SW480 (cell line): ENCODE measurements around the gene ZNF687.
"Not testable (repeated sequence)": the region's sequence is repeated elsewhere in the genome, so short reads cannot be mapped to it uniquely, and the experiment has no call there.

ENCODE experiments used
- DNase-seq: peaks from one replicate; pipeline ENCODE4 v3.0.0-alpha.2; 2016; ENCODE audit warnings: low spot score

ZNF687 gene, protein sequence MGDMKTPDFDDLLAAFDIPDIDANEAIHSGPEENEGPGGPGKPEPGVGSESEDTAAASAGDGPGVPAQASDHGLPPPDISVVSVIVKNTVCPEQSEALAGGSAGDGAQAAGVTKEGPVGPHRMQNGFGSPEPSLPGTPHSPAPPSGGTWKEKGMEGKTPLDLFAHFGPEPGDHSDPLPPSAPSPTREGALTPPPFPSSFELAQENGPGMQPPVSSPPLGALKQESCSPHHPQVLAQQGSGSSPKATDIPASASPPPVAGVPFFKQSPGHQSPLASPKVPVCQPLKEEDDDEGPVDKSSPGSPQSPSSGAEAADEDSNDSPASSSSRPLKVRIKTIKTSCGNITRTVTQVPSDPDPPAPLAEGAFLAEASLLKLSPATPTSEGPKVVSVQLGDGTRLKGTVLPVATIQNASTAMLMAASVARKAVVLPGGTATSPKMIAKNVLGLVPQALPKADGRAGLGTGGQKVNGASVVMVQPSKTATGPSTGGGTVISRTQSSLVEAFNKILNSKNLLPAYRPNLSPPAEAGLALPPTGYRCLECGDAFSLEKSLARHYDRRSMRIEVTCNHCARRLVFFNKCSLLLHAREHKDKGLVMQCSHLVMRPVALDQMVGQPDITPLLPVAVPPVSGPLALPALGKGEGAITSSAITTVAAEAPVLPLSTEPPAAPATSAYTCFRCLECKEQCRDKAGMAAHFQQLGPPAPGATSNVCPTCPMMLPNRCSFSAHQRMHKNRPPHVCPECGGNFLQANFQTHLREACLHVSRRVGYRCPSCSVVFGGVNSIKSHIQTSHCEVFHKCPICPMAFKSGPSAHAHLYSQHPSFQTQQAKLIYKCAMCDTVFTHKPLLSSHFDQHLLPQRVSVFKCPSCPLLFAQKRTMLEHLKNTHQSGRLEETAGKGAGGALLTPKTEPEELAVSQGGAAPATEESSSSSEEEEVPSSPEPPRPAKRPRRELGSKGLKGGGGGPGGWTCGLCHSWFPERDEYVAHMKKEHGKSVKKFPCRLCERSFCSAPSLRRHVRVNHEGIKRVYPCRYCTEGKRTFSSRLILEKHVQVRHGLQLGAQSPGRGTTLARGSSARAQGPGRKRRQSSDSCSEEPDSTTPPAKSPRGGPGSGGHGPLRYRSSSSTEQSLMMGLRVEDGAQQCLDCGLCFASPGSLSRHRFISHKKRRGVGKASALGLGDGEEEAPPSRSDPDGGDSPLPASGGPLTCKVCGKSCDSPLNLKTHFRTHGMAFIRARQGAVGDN

GRCh38 chr1:151281969-151282882, at the start of gene ZNF687:
ZNF687 (plus strand) TSS chr1:151282299; CDS start chr1:151286292, 3,993 bp downstream.
- peak; percentile 99 for DNase-seq

DNA sequence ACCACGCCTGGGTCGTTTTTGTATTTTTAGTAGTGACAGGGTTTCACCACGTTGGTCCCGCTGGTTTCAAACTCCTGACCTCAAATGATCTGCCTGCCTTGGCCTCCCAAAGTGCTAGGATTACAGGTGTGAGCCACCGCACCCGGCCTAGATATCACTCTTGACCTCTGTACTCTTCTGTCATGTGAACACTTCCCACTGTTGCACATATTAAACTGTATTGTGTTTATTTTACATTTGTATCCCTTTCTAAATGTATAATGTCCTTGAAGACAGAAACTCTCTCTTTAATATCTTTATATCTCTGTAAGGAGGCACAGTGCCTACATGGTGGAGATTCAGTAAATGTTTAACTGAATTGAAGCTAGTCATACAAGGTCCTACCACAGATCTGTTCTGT, 46.9 kb upstream of the ZNF687 start:
- DNase-seq: no peak

GRCh38 chr1:151237678-151238466, 44.2 kb upstream of the ZNF687 start:
- no peak for DNase-seq

GRCh38 chr1:151238467-151238739, 43.7 kb upstream of the ZNF687 start:
- DNase-seq: no peak

GRCh38 chr1:151242442-151242841, 39.7 kb upstream of the ZNF687 start:
- DNase-seq: no peak

DNA sequence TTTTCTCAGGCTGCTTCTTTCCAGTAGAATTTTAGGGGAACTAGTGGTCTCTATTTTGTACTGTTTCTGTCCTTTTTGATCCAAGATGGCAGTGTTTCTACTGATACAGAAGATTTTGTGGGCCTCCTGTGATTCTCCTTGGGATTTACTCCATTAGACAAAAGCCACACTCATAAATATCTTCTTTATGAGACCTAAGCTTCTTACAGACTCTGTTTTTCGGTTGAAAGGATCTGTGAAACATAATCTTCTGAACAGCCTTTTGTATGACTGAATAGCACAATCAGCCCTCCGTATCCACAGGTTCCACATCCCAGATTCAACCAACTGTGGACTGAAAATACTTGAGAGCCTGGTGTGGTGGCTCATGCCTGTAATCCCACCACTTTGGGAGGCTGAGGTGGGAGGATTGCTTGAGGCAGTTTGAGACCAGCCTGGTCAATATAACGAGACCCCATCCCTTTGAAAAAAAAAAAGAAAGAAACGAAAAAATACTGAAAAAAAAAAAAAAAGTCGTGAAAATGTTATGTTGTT, 38.3 kb upstream of the ZNF687 start:
- no peak for DNase-seq

DNA sequence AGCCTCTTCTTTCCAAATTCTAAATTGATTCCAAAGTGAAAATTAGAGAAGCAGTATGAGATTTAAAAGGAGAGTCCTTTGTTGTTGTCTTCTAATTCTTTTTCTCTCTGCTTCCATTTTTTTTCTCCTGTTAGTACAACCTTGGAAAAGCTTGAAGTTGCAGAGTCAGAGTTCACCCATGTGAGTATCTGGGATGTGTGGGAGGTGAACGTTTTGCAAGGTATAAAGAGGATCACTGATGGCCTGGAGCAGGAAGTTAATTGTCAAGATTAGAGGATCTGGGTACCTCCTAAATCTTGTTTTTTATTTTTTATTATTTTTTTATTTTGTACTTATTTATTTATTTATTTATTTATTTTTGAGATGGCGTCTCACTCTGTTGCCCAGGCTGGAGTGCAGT, 35.3 kb upstream of the ZNF687 start:
- DNase-seq: no peak

GRCh38 chr1:151251656-151252470, 30.2 kb upstream of the ZNF687 start:
- peak; percentile 90 for DNase-seq

DNA sequence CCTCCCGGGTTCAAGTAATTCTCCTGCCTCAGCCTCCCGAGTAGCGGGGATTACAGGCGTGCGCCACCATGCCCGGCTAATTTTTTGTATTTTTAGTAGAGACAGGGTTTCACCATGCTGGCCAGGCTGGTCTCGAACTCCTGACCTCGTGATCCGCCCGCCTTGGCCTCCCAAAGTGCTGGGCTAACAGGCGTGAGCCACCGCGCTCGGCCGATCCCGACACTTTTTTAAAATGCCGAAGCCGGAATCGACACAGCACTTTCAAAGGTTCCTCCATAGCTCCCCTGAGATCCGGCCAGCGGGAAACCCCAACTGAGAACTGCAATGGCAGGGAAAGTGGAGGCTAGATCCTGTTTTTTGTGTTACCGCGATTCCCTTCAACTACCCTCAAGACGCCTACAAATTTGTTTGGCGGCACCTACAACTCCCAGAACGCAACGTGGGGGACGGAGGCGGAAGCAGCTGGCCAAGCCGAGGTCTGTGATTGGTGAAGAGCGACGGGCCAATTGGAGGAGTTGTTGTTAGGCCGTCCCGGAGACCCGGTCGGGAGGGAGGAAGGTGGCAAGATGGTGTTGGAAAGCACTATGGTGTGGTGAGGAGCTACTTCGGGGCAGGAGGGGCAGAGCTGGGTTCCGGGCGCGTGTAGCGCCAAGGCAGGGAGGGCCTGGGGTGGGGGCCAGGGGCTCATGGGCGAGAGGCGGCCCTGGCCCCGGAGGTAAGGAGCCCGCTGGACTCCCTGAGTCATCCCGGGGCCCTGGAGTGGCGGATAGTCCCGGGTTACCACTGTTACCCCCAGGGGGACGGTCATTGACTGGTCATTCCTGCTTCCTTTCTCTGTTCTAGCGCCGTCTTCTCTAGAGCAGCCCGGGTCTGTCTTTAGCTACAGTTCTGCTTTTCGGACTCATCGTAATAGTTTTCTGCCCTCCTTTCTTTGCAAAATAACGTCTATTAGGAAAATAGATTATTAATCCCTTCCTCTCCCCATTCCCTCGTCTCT, 27.6 kb upstream of the ZNF687 start, which contains the start of gene PSMD4:
TSS of gene PSMD4 (plus strand) at position 518 of the 997 bp plus-strand sequence. CDS start at position 567, 49 bp downstream.
- DNase-seq: peak; percentile 94

DNA sequence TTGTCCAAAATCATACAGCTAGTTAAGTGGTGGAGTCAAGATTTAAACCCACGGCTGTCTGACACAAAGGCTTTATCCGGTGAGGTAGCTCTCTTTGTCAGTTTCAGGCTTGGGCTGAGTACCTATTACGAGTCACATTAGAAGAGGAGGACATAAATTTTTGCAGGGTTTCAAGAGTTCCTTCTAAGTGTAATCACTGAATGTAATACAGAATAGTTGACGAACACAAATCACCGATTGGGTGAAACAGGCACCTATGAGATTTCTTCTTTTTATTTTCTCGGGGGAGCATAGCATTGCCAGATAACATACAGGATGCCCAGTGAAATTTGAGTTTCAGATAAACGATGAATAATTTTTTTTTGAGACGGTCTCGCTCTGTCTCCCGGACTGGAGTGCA, 26.7 kb upstream of the ZNF687 start:
- no peak for DNase-seq

DNA sequence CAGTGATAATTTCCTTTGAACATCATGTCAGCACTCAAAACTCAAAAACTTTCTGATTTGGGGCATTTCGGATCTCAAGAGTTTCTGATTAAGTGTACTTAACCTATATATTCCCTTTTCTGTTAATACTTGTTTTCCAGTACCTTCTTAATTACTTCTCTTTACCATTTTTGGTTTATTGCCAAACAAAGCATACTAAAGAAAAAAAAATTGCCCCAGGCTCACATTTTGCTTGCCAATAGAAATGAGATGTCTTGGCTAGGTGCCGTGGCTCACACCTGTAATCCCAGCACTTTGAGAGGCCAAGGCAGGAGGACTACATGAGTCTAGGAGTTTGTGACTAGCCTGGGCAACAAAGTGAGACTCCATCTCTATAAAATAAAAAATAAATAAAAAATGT, 22.7 kb upstream of the ZNF687 start:
- DNase-seq: no peak

GRCh38 chr1:151265446-151266236, 16.5 kb upstream of the ZNF687 start:
- DNase-seq: no peak

DNA sequence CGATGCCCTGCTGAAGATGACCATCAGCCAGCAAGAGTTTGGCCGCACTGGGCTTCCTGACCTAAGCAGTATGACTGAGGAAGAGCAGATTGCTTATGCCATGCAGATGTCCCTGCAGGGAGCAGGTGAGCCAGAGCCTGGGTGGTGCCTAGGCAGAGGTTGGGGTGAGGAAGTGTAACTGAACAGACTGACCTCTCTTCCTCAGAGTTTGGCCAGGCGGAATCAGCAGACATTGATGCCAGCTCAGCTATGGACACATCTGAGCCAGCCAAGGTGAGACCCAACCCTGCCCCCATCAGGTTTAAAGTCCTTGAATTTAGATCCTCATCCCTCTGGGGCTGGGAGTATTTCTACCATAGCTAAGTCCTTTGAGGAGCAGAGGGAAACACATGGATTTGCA, 15.8 kb upstream of the ZNF687 start:
- DNase-seq: no peak

GRCh38 chr1:151266821-151267220, 15.3 kb upstream of the ZNF687 start:
- no peak for DNase-seq

GRCh38 chr1:151267760-151268159, 14.3 kb upstream of the ZNF687 start:
- no peak for DNase-seq

GRCh38 chr1:151273924-151274466, 8.1 kb upstream of the ZNF687 start:
- no peak for DNase-seq

DNA sequence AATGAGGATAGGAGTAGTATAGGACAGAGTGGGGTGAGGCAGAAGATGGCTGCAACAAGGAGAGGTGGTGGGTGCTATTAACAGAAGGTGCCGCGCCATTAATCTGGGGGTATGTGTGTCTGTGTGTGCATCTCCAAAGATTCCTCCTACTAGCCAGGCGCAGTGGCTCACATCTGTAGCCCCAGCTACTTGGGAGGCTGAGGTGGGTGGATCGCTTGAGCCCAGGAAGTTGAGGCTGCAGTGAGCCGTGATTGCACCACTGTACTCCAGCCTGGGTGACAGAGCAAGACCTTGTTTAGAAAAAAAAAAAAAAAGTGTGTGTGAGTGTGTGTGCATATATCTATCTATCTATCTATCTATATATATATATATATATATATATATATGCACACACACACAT, 6.8 kb upstream of the ZNF687 start:
- not testable (repeated sequence) for DNase-seq
